A549 (cell line): ENCODE data around the gene FBXL20. TPM values are rescaled to one million over a fixed set of nuclear protein-coding genes. Genes with fewer than 3 reads are reported as not detected.

Experiments
- ATAC-seq, 2 experiments: fragments of 200-7000 bp in 1 of 2; fragments of >200 bp in 1 of 2; cut with Nextera tagmentation in 1 of 2; cut with Tn5 transposase in 1 of 2; 3 replicates each; pipeline versions ENCODE4 v1.8.0 to v1.9.1; 2018 to 2020; ENCODE audit warnings: mild to moderate bottlenecking in 1 of 2, moderate library complexity in 1 of 2
- CTCF ChIA-PET: fragments of 300-600 bp; sonication (Branson Sonifier 250); formaldehyde crosslinking; extraction: SDS; loops from one replicate; lab custom pipeline; 2021; ENCODE audit warnings: antibody characterized with exemption, inconsistent platforms; lab: Yijun Ruan, JAX
- POLR2A ChIA-PET: fragments of 350-600 bp; formaldehyde crosslinking; extraction: SDS; loops from one replicate; lab custom pipeline; 2021; ENCODE audit warnings: antibody characterized with exemption, inconsistent platforms; lab: Yijun Ruan, JAX
- DNase-seq, 2 experiments: peaks; one replicate each; pipeline versions ENCODE4 v3.0.0 to v3.0.0-alpha.2; 2011 to 2016; ENCODE audit warnings: low read depth in 1 of 2, low spot score in 1 of 2
- FAIRE-seq: peaks from 2 replicates; lab custom pipeline; 2011; peaks lifted over from hg19 to GRCh38; lab: Jason Lieb, UNC
- H3K27ac ChIP-seq, 2 experiments: fragments of >200 bp; sonication (Bioruptor Twin); formaldehyde crosslinking; 3 replicates each; pipeline ENCODE4 v1.5.1; 2016 to 2017
- H3K4me1 ChIP-seq: fragments of >200 bp; sonication (Bioruptor Twin); formaldehyde crosslinking; 3 replicates; pipeline ENCODE4 v1.6.1; 2016
- H3K4me2 ChIP-seq: fragments of >200 bp; sonication (Bioruptor Twin); formaldehyde crosslinking; 3 replicates; pipeline ENCODE4 v1.6.1; 2016
- H3K4me3 ChIP-seq: fragments of >200 bp; sonication (Bioruptor Twin); formaldehyde crosslinking; 3 replicates; pipeline ENCODE4 v1.5.1; 2016
- H3K9me3 ChIP-seq: fragments of >200 bp; sonication (Bioruptor Twin); formaldehyde crosslinking; 3 replicates; pipeline ENCODE4 v1.6.1; 2016
- ATOH8 ChIP-seq: fragments of 250-450 bp; sonication (Bioruptor Pico); IDR thresholded peaks from 2 replicates; pipeline ENCODE4 v1.5.0; 2020; ENCODE audit warnings: low read depth, mild to moderate bottlenecking, moderate library complexity
- CBX2 ChIP-seq: fragments of 200-600 bp; sonication (generic); IDR thresholded peaks from 2 replicates; pipeline ENCODE4 v1.6.1; 2016; ENCODE audit warnings: low read depth, mild to moderate bottlenecking, borderline replicate concordance
- CHD2 ChIP-seq: fragments of 150-350 bp; IDR thresholded peaks from 2 replicates; pipeline ENCODE4 v1.6.1; 2014; ENCODE audit warnings: low read length; ENCODE audit not compliant: partially characterized antibody
- E2F6 ChIP-seq: IDR thresholded peaks from 2 replicates; pipeline ENCODE4 v1.6.1; 2012; ENCODE audit warnings: low read depth, borderline replicate concordance
- ESRRA ChIP-seq: fragments of 150-350 bp; IDR thresholded peaks from 2 replicates; pipeline ENCODE4 v1.6.1; 2014; ENCODE audit warnings: mild to moderate bottlenecking, low read length, borderline replicate concordance
- HDAC2 ChIP-seq: fragments of 200-600 bp; sonication (generic); IDR thresholded peaks from 2 replicates; pipeline ENCODE4 v1.6.1; 2016
- HES2 ChIP-seq: fragments of >200 bp; sonication (Bioruptor Twin); formaldehyde crosslinking; IDR thresholded peaks from 2 replicates; pipeline ENCODE4 v1.6.1; 2016
- HOXB5 ChIP-seq: fragments of 250-450 bp; sonication (Bioruptor Pico); IDR thresholded peaks from 2 replicates; pipeline ENCODE4 v1.5.0; 2020; ENCODE audit warnings: mild to moderate bottlenecking, moderate library complexity
- JUNB ChIP-seq: fragments of >200 bp; sonication (Bioruptor Twin); formaldehyde crosslinking; IDR thresholded peaks from 2 replicates; pipeline ENCODE4 v1.6.1; 2016
- KDM1A ChIP-seq: fragments of 200-600 bp; sonication (generic); IDR thresholded peaks from 2 replicates; pipeline ENCODE4 v1.6.1; 2016; ENCODE audit warnings: low read depth, mild to moderate bottlenecking
- MYC ChIP-seq: IDR thresholded peaks from 2 replicates; pipeline ENCODE4 v1.6.1; 2012; ENCODE audit warnings: mild to moderate bottlenecking, inconsistent platforms, low read length, improper control_type of control experiment, borderline replicate concordance
- PHF8 ChIP-seq: fragments of 200-600 bp; sonication (generic); IDR thresholded peaks from 2 replicates; pipeline ENCODE4 v1.6.1; 2016; ENCODE audit warnings: low read depth, mild to moderate bottlenecking, antibody characterized with exemption, moderate library complexity, borderline replicate concordance
- POLR2AphosphoS2 ChIP-seq: conservative IDR thresholded peaks from 2 replicates; pipeline ENCODE4 v1.6.1; 2012; ENCODE audit warnings: low read length, improper control_type of control experiment, inconsistent platforms
- RNF2 ChIP-seq: fragments of 200-600 bp; sonication (generic); IDR thresholded peaks from 2 replicates; pipeline ENCODE4 v1.6.1; 2016; ENCODE audit warnings: low read depth, mild to moderate bottlenecking, antibody characterized with exemption, moderate library complexity, borderline replicate concordance
- USF2 ChIP-seq: fragments of 450-650 bp; IDR thresholded peaks from 2 replicates; pipeline ENCODE4 v1.6.1; 2014; ENCODE audit warnings: antibody characterized with exemption
- ZFP36 ChIP-seq: fragments of 450-650 bp; IDR thresholded peaks from 2 replicates; pipeline ENCODE4 v1.6.1; 2014; ENCODE audit warnings: borderline replicate concordance; ENCODE audit not compliant: partially characterized antibody
- WGBS: methylation state at CpG from one replicate; pipeline ENCODE4 v1.1.6; 2017; ENCODE audit errors: missing lambda C conversion rate; 5-methylcytosine and 5-hydroxymethylcytosine counted together
- polyA plus RNA-seq, 4 experiments: library from polyadenylated mRNA; depleted of rRNA in 3 of 4; stranded (reverse); fragments of >200 nt; fragmentation: RNase III in 1 of 4; extraction: RNeasy Plus Mini Kit Qiagen cat#74134 plus additional on column Dnase treatment in 1 of 4; gene quantifications; 2 replicates in 3 of 4; 3 replicates in 1 of 4; pipeline ENCODE4 v1.2.3, GENCODE V29; 2011 to 2017

Gene FBXL20
- polyA plus RNA-seq, 2 of the 4 experiments (the other 2 are of a cell fraction): 5.7 to 6.7 TPM

- ATAC-seq (no peak), DNase-seq (no peak), FAIRE-seq (no peak)
- Histone ChIP-seq H3K4me2 (no peak overlapping the region), H3K4me1 (peaks cover 25% of the 10 kb centered on the region), H3K4me3 (no peak overlapping the region), H3K27ac (no peak overlapping the region), H3K9me3 (no peaks in the 10 kb centered on the region)
- TF ChIP-seq HDAC2 (no peak), PHF8 (no peak), CHD2 (no peak), USF2 (no peak), ESRRA (no peak), POLR2AphosphoS2 (no peak), MYC (no peak), KDM1A (no peak), ATOH8 (CRISPR knock-in tag) (no peak), HOXB5 (no peak), JUNB (no peak), RNF2 (no peak), ZFP36 (no peak), E2F6 (no peak), CBX2 (no peak), HES2 (no peak)
- POLR2A ChIA-PET: interaction anchor here (0.6 to 1.2 kb wide), 2 partner anchors 8 to 32 kb away, joined by 3 to 7 read pairs; no protein-coding TSS in a partner anchor
- WGBS: 91% methylated on average over 8 of the region's 8 CpGs
- CTCF ChIA-PET: interaction anchor here (0.9 to 31.5 kb wide), 4 partner anchors 15 to 149 kb away, joined by 3 to 1140 read pairs (median 54); no protein-coding TSS in a partner anchor
Measured at GRCh38 chr17:39204245-39204644, 197.2 kb downstream of the FBXL20 start.

Other genes with a start within 250 kb of the FBXL20 start
- gene PLXDC1, start 250.0 kb downstream of the FBXL20 start, polyA plus RNA-seq (2011; rRNA removed): 0.36 and 0.77 TPM in 2 replicates
- gene PLXDC1, start 250.0 kb downstream of the FBXL20 start, polyA plus RNA-seq (2017; fragmentation: RNase III; extraction: RNeasy Plus Mini Kit Qiagen cat#74134 plus additional on column Dnase treatment): 0.22 to 0.54 TPM (median 0.31 TPM) in 3 replicates
- gene ARL5C, start 235.5 kb downstream of the FBXL20 start, polyA plus RNA-seq (2011; rRNA removed): not detected in 2 replicates
- gene ARL5C, start 235.5 kb downstream of the FBXL20 start, polyA plus RNA-seq (2017; fragmentation: RNase III; extraction: RNeasy Plus Mini Kit Qiagen cat#74134 plus additional on column Dnase treatment): not detected in 3 replicates
- gene CACNB1, start 204.0 kb downstream of the FBXL20 start, polyA plus RNA-seq (2011; rRNA removed): 3.2 and 3.6 TPM in 2 replicates
- 3.4 to 4.3 TPM (median 3.9 TPM) in 3 replicates for gene CACNB1, start 204.0 kb downstream of the FBXL20 start, polyA plus RNA-seq (2017; fragmentation: RNase III; extraction: RNeasy Plus Mini Kit Qiagen cat#74134 plus additional on column Dnase treatment)
- 1,983 and 2,211 TPM in 2 replicates for gene RPL19, start 201.3 kb downstream of the FBXL20 start, polyA plus RNA-seq (2011; rRNA removed)
- 2,724 to 2,918 TPM (median 2,862 TPM) in 3 replicates for gene RPL19, start 201.3 kb downstream of the FBXL20 start, polyA plus RNA-seq (2017; fragmentation: RNase III; extraction: RNeasy Plus Mini Kit Qiagen cat#74134 plus additional on column Dnase treatment)
- gene STAC2, start 175.7 kb downstream of the FBXL20 start, polyA plus RNA-seq (2011; rRNA removed): 0.03 TPM in 2 replicates
- gene STAC2, start 175.7 kb downstream of the FBXL20 start, polyA plus RNA-seq (2017; fragmentation: RNase III; extraction: RNeasy Plus Mini Kit Qiagen cat#74134 plus additional on column Dnase treatment): 0.16 to 0.29 TPM (median 0.26 TPM) in 3 replicates
- gene MED1, start 49.6 kb upstream of the FBXL20 start, polyA plus RNA-seq (2011; rRNA removed): 74.9 and 76.2 TPM in 2 replicates
- 33.8 to 37.0 TPM (median 34.7 TPM) in 3 replicates for gene MED1, start 49.6 kb upstream of the FBXL20 start, polyA plus RNA-seq (2017; fragmentation: RNase III; extraction: RNeasy Plus Mini Kit Qiagen cat#74134 plus additional on column Dnase treatment)
- 42.1 and 47.3 TPM in 2 replicates for gene CDK12, start 59.9 kb upstream of the FBXL20 start, polyA plus RNA-seq (2011; rRNA removed)
- 36.7 to 40.0 TPM (median 37.8 TPM) in 3 replicates for gene CDK12, start 59.9 kb upstream of the FBXL20 start, polyA plus RNA-seq (2017; fragmentation: RNase III; extraction: RNeasy Plus Mini Kit Qiagen cat#74134 plus additional on column Dnase treatment)
- gene NEUROD2, start 206.3 kb upstream of the FBXL20 start, polyA plus RNA-seq (2011; rRNA removed): not detected in 2 replicates
- not detected in 3 replicates for gene NEUROD2, start 206.3 kb upstream of the FBXL20 start, polyA plus RNA-seq (2017; fragmentation: RNase III; extraction: RNeasy Plus Mini Kit Qiagen cat#74134 plus additional on column Dnase treatment)
- 0.07 and 0.10 TPM in 2 replicates for gene PPP1R1B, start 225.3 kb upstream of the FBXL20 start, polyA plus RNA-seq (2011; rRNA removed)
- gene PPP1R1B, start 225.3 kb upstream of the FBXL20 start, polyA plus RNA-seq (2017; fragmentation: RNase III; extraction: RNeasy Plus Mini Kit Qiagen cat#74134 plus additional on column Dnase treatment): not detected in 3 replicates
- 56.0 and 60.9 TPM in 2 replicates for gene STARD3, start 235.5 kb upstream of the FBXL20 start, polyA plus RNA-seq (2011; rRNA removed)
- gene STARD3, start 235.5 kb upstream of the FBXL20 start, polyA plus RNA-seq (2017; fragmentation: RNase III; extraction: RNeasy Plus Mini Kit Qiagen cat#74134 plus additional on column Dnase treatment): 53.0 to 56.1 TPM (median 54.6 TPM) in 3 replicates